Osteoblast (primary cell): Measurements from ENCODE around the gene IFFO2. TPM values are rescaled to one million over a fixed set of nuclear protein-coding genes. Genes with fewer than 3 reads are reported as not detected.

ENCODE experiments used
- DNase-seq: peaks from one replicate; pipeline ENCODE4 v3.0.0; 2011; ENCODE audit warnings: low spot score, mixed read lengths; ENCODE audit not compliant: insufficient read length; ENCODE audit errors: missing footprints
- H2AFZ ChIP-seq: 2 replicates; pipeline ENCODE4 v1.6.0; 2011; ENCODE audit warnings: mild to moderate bottlenecking, low read length
- H3K27ac ChIP-seq: 2 replicates; pipeline ENCODE4 v1.5.1; 2011; ENCODE audit warnings: mild to moderate bottlenecking, low read depth, low read length, moderate library complexity
- H3K27me3 ChIP-seq: 2 replicates; pipeline ENCODE4 v1.6.0; 2012; ENCODE audit warnings: mild to moderate bottlenecking, control low read depth, inconsistent platforms, low read length, moderate library complexity; ENCODE audit not compliant: insufficient read depth
- H3K36me3 ChIP-seq: 2 replicates; pipeline ENCODE4 v1.5.1; 2011; ENCODE audit warnings: mild to moderate bottlenecking, low read length, control low read depth, moderate library complexity; ENCODE audit not compliant: insufficient read depth
- H3K4me1 ChIP-seq: 2 replicates; pipeline ENCODE4 v1.5.1; 2011; ENCODE audit warnings: mild to moderate bottlenecking, low read length, control low read depth, moderate library complexity; ENCODE audit not compliant: insufficient read depth
- H3K4me2 ChIP-seq: 2 replicates; pipeline ENCODE4 v1.6.0; 2011; ENCODE audit warnings: mild to moderate bottlenecking, low read length; ENCODE audit not compliant: insufficient read depth
- H3K4me3 ChIP-seq: fragments of 200-600 bp; sonication (generic); 3 replicates; pipeline ENCODE4 v1.5.1; 2012; ENCODE audit warnings: mild to moderate bottlenecking, low read length, inconsistent platforms; ENCODE audit not compliant: insufficient read depth
- H3K79me2 ChIP-seq: 2 replicates; pipeline ENCODE4 v1.6.0; 2012; ENCODE audit warnings: mild to moderate bottlenecking, low read length, control low read depth, inconsistent platforms; ENCODE audit not compliant: insufficient read depth
- H3K9me3 ChIP-seq: 2 replicates; pipeline ENCODE4 v1.5.1; 2011; ENCODE audit warnings: low read depth, low read length, control low read depth
- H4K20me1 ChIP-seq: 2 replicates; pipeline ENCODE4 v1.6.0; 2012; ENCODE audit warnings: mild to moderate bottlenecking, low read length, control low read depth; ENCODE audit not compliant: insufficient read depth
- total RNA-seq: library from RNA; depleted of rRNA; stranded (reverse); fragments of >200 nt; gene quantifications from 2 replicates; pipeline ENCODE4 v1.2.3, GENCODE V29; 2012
- TF ChIP-seq, protein P1 (sequence below): IDR thresholded peaks from 2 replicates; pipeline ENCODE4 v1.5.1; 2011; ENCODE audit warnings: mild to moderate bottlenecking, low read depth, low read length, moderate library complexity; ENCODE audit errors: extremely low read depth

The IFFO2 gene
- total RNA-seq, 1 donor: 10.9 TPM

DNA sequence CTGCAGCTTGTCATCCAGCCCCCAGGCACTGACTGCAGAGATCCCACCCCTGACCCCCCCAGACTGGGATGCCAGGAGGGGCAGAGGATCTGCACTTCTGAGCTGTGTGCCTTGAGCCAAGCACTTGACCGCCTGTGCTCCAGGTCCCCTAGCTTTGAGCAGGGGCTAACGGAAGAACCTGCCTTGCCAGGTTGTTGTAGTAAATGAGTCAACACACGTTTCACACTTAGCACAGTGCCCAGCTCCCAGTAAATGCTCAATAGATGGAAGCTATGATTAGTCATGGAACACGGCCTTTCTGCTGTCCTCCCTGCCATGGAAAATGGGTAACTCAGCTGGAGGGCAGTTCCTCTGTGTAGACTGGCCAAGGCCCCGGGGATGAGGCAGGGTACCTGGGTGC is 24.1 kb downstream of the IFFO2 start:
- Histone ChIP-seq H4K20me1 (peaks cover 66% of the 10 kb centered on the region), H3K4me1 (peaks cover 19% of the 10 kb centered on the region), H3K27ac (no peak overlapping the region), H3K79me2 (peaks cover 81% of the 10 kb centered on the region), H2AFZ (no peak overlapping the region), H3K4me3 (no peak overlapping the region), H3K4me2 (no peak overlapping the region), H3K9me3 (no peaks in the 10 kb centered on the region), H3K36me3 (no peaks in the 10 kb centered on the region), H3K27me3 (no peaks in the 10 kb centered on the region)
- peak; percentile 86 for DNase-seq
- TF ChIP-seq, protein P1, sequence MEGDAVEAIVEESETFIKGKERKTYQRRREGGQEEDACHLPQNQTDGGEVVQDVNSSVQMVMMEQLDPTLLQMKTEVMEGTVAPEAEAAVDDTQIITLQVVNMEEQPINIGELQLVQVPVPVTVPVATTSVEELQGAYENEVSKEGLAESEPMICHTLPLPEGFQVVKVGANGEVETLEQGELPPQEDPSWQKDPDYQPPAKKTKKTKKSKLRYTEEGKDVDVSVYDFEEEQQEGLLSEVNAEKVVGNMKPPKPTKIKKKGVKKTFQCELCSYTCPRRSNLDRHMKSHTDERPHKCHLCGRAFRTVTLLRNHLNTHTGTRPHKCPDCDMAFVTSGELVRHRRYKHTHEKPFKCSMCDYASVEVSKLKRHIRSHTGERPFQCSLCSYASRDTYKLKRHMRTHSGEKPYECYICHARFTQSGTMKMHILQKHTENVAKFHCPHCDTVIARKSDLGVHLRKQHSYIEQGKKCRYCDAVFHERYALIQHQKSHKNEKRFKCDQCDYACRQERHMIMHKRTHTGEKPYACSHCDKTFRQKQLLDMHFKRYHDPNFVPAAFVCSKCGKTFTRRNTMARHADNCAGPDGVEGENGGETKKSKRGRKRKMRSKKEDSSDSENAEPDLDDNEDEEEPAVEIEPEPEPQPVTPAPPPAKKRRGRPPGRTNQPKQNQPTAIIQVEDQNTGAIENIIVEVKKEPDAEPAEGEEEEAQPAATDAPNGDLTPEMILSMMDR: no peak

DNA sequence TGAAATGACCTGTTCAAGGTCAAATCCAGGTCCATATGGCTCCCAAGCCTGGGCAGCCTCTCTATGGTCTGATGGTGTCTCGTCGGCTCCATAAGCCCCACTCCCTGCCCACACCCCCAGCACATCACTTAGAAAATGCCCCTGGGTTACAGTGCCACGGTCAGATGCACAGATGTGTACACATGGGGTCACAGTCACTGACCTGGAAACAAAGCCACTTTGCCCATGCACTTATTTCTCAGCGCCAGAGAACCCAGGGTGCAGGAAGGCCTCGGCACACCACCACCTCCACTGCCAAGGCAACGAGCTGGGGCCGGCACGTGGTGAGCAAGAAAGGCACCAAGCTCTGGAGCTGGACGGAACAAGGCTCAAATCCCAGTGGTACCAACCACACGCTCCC is 24.7 kb downstream of the IFFO2 start:
- Histone ChIP-seq H3K27me3 (no peaks in the 10 kb centered on the region), H3K4me2 (no peak overlapping the region), H3K79me2 (peaks cover 81% of the 10 kb centered on the region), H3K27ac (no peak overlapping the region), H3K36me3 (no peaks in the 10 kb centered on the region), H3K4me1 (peaks cover 26% of the 10 kb centered on the region), H4K20me1 (peaks cover 59% of the 10 kb centered on the region), H3K9me3 (no peaks in the 10 kb centered on the region), H3K4me3 (no peak overlapping the region), H2AFZ (no peak overlapping the region)
- TF ChIP-seq, protein P1: no peak
- DNase-seq: peak; percentile 35

DNA sequence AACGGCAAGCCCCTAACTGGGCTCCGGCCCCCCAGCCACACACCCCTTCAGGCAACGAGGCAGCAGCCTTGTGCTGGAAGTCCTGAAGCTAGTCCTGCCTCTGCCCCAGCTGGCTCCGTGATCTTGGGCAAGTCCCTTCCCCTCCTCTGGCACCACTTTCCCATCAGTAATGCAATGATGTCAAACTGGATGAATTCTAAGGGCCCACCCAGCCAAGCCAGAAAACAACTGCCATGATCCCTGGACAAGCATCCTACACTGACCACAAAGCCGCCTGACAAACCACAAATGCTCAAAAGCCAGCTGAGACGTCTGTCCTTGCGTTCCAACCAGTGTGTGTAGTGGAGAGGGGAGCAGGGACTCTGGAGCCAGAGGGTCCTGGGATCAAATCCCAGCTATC is 26.8 kb downstream of the IFFO2 start:
- H3K4me2 ChIP-seq: no peak overlapping the region
- H2AFZ ChIP-seq: no peak overlapping the region
- H3K9me3 ChIP-seq: no peaks in the 10 kb centered on the region
- peak; percentile 84 for DNase-seq
- peak overlapping the region; percentile 31 for H3K27ac ChIP-seq
- H3K27me3 ChIP-seq: no peaks in the 10 kb centered on the region
- no peak overlapping the region for H3K4me3 ChIP-seq
- H3K4me1 ChIP-seq: peaks cover 33% of the 10 kb centered on the region
- H3K79me2 ChIP-seq: peaks cover 74% of the 10 kb centered on the region
- H4K20me1 ChIP-seq: peaks cover 43% of the 10 kb centered on the region
- no peaks in the 10 kb centered on the region for H3K36me3 ChIP-seq
- TF ChIP-seq, protein P1: no peak

DNA sequence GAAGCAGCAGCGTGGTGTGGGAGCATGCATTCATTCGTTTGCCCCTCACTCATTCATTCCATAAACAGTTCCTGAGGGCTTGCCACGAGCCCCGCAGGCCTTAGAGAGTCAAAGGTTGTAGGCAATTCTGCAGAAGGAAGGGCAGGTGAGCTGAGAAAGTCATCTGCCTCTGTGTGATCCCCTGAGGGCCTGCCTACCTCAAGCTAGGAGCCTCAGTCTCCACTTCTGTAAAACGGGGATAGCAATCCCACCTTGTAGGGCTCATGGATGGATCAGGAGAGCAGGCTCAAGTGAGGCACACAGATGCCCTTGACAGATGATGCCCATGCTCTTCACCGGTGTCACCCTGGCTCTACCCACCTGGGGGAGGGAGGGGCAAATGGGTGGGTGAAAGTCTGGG is 27.5 kb downstream of the IFFO2 start:
- no peaks in the 10 kb centered on the region for H3K27me3 ChIP-seq
- no peaks in the 10 kb centered on the region for H3K9me3 ChIP-seq
- H2AFZ ChIP-seq: no peak overlapping the region
- peaks cover 79% of the 10 kb centered on the region for H3K79me2 ChIP-seq
- TF ChIP-seq, protein P1: no peak
- no peaks in the 10 kb centered on the region for H3K36me3 ChIP-seq
- no peak overlapping the region for H3K4me2 ChIP-seq
- peak overlapping the region; percentile 31 for H3K27ac ChIP-seq
- peaks cover 40% of the 10 kb centered on the region for H3K4me1 ChIP-seq
- no peak for DNase-seq
- H4K20me1 ChIP-seq: peaks cover 40% of the 10 kb centered on the region
- no peak overlapping the region for H3K4me3 ChIP-seq
